ENCODE results near the gene PBX1.
"Not testable (repeated sequence)": the region's sequence is repeated elsewhere in the genome, so short reads cannot be mapped to it uniquely, and the experiment has no call there.

PBX1 gene

DNA sequence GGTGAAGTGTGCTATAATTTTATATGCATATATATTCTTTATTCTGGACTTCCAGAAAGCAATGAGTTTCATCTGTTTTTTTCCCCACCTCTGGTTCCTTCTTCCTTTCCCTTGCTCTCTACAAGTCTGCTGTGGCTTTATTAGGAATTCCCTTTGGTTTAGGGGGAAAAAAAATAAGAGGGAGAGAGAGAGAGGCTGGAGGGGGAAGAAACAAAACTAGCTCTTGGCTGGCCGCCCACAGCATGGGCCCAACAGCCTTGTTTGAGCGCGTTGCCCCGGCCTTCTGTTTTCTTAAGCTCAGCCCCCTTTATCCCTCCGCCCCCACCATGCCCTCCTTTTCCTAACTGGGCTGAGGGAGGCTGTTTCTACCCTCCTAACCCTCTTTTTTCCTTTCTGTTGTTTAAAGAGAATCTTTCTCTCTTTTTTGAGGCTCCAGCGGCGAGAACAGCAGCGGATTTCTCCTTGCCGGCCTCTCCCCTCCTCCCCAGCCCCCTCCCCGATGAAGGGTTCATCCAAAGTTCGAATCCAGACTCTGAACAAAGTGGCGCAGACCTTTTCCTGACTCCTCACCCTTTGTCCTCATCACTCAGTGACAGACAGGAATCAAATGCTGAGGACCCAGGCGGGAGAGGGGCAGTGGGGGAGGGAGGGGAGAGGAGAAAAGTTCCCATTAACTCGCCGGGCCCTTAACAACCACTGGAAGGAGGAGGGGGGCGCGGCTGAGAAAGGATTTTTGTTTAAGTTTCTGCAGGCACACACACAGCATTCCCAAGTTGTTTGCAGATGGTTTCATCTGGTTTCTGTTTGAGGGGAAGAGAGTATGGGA is 29.7 kb downstream of the PBX1 start:
- in situ Hi-C loops (cut with MboI; ENCODE audit: low sequenced_read_pairs) = no loop called here

DNA sequence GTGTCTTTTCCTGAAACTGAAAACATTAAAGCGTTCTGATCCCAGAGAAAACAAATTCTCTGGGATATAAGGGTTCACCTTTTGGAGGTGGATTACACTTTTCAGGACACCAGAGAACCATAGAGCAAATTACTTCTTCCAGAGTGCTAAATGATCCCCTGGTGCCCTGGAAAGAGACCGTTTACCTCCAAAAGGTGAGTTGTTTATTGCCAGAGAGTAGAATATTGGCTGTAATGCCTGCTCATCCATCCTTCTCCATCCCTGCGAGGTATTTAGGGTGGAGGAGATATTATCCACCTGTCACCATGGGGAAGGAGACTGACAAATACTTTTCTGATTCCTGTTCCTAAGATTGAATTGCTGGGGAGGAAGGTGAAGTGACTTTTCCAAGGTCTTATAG is 30.4 kb downstream of the PBX1 start:
- in situ Hi-C loops (cut with MboI; ENCODE audit: low sequenced_read_pairs) = no loop called here

DNA sequence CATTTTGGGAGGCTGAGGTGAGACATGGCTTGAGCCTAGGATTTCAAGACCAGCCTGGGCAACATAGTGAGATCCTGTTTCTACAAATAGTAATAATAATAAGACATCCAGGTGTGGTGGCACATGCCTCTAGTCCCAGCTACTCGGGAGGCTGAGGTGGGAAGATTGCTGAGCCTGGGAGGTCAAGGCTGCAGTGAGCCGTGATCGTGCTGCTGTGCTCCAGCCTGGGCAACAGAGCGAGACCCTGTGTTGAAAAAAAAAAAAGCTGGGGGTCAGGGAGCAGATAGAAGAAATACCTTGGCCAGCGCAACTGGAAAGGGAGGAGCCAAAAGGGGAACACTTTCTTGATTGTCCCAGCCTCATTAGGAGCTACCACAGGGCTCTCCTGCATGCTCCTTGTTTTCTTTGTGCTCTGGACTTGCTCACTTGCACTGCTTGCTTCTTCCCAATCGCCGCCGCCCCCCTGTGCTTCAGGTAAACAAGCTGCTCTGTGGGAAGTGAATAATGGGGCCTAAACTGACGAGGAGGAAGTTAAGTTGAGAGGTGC is 31.1 kb downstream of the PBX1 start:
- in situ Hi-C loops (cut with MboI; ENCODE audit: low sequenced_read_pairs) = no loop called here

DNA sequence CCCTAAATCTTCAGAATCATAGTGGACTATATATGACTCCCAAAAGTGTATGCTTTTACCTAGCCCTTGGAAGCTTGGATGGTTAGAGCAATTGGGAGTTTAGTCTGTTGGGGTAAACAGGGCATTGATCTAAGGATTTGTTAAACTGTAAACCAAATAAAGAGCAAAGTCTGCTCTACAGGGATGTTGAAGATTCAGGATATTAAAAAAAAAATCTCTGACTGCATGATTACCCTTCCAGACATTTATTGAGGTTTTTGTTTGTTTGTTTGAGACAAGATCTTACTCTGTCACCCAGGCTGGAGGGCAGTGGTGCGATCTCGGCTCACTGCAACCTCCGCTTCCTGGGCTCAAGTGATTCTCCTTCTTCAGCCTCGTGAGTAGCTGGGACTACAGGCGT is 31.6 kb downstream of the PBX1 start:
- in situ Hi-C loops (cut with MboI; ENCODE audit: low sequenced_read_pairs) = no loop called here

DNA sequence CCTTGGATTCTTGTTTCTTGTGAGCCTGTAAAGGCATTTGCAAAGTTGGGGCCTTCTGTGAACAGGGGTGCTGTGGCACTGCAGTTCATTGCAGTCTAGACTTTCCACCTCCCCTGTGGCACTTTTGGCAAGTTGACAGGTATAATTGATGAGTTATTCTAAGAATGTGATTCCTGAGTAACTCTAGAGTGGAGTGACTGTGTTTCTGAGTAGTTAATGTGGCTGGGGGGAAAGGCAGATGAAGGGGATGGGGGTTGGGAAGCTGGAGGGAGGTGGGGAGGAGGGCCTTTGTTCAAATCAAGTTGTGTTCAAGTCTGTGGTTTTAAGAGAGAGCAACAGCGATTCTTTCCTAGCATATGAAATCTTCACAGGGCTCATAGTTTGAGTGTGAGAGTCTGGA is 32.9 kb downstream of the PBX1 start:
- in situ Hi-C loops (cut with MboI; ENCODE audit: low sequenced_read_pairs) = no loop called here

DNA sequence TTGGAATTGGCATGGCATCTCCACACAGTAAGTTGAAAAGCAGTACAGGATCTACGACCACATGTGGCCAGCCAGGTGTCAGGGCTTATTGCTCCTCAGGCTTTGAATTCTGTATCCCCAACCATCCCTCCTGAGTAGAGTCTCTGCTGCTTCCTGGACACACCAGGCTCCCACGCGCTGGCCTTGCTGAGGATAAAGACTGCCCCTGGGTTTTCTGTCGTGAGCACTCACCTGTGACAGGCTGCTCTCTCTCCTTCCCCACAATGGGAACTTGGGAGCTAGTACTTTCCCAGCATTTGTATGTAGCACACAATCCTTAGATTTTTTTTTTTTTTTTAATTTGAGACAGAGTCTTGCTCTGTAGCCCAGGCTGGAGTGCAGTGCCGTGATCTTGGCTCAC is 33.6 kb downstream of the PBX1 start:
- in situ Hi-C loops (cut with MboI; ENCODE audit: low sequenced_read_pairs) = no loop called here

DNA sequence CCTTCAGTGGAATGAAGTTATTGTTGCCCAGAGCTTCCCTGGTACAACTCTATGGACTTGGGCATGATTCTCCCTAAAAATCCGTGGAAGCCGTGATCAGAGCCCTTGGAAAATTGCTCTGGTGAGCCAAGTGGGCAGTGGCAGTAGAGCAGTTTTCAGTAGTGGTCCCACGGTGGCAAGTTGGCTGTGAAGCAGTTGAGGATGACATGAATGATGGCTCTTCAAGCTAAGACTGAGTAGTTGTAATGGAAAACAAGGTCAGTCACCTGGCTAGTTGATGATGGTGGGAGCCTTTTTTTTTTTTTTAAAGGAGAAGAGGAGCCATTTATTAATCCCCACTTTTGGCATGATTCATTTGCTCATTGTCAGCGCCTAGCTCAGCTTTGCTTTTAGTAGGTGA is 36.2 kb downstream of the PBX1 start:
- in situ Hi-C loops (cut with MboI; ENCODE audit: low sequenced_read_pairs) = no loop called here

DNA sequence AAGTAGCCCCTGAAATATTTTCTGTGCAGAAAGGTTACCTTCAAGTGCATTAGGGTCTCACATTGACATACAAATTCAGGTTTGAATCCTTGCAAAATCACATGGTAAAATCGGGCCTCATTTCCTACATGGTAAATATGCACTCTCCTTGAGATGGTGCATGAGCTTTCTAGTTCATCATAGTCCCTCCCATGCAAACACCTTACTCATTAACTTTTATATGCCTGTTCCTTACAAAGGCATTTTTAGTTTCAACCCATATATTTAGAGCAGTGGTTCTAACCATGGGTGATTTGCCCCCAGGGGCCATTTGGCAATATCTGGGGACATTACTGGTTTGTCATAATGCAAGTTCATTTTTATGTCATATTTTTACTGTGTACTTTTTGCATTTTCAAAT is 37.2 kb downstream of the PBX1 start:
- in situ Hi-C loops (cut with MboI; ENCODE audit: low sequenced_read_pairs) = no loop called here

DNA sequence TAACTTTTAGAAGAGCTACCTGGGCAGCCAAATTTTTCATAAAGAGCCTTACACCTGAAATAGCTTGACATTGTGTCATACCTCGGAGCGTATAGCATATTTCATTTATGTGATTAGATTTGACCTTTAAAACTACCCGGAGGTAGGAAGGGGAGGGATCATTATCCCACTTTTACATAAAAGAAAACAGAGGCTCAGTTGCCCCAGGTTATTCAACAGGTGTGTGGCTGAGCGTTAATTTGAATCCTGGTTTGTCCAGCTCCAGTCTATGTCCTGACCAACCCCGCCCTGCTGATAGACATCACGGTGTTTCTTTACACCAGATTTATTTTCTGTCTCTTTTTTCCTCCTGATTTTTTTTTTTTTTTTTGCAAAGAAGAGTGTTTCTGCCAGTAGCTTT is 39.7 kb downstream of the PBX1 start:
- in situ Hi-C loops (cut with MboI; ENCODE audit: low sequenced_read_pairs) = no loop called here

DNA sequence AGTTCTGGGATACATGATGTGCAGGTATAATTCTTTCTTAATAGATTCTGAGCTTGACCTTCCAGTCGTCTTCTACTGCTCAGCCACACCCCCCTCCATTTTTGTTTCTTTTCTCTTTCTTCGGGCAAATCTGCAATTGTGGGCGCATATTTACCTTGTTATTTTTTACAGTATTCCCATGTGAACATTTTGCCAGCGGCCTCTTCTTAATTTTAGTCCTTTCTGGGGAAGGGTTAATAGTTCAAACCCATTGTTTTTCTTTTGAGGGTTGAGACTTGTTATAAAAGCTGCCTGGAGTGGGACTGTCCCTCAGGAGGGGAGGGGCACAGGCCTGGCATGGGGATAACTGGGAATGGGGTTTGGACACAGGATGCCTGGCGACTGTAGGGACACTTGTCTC is 40.3 kb downstream of the PBX1 start:
- in situ Hi-C loops (cut with MboI; ENCODE audit: low sequenced_read_pairs) = no loop called here

DNA sequence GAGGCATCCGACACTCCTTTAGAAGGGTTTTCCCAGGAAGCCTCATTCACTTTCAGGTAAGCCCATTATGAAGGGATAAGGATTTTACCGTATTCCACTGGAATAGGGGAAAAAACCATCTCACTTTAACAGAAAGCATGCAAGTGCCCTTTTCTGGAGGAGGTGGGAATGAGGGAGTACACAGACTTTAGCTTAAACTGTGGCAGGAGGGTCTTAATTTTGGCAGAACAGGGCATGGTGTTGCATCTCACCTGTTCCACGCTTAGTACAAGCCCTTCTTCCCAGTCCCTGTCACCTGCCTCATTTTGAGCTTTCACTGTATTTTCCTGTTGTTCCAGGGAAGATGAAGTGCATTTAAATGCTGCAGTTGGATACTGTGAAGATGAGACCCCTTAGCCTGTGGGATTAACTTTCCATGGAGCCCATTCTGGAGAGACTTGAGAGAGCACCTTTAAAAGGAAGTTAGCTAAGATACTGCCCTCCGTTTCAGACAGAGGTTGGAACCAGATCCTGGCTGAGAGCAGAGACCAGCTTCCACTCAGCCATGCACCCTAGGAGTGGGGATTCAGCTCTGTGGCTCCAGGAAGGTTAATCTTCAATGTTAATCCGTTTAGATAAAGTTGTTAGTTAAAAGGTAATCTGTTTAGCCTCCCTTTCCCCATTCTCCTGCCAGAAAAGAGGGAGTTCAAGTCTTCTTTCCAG is 42.6 kb downstream of the PBX1 start:
- in situ Hi-C loops (cut with MboI; ENCODE audit: low sequenced_read_pairs) = no loop called here

DNA sequence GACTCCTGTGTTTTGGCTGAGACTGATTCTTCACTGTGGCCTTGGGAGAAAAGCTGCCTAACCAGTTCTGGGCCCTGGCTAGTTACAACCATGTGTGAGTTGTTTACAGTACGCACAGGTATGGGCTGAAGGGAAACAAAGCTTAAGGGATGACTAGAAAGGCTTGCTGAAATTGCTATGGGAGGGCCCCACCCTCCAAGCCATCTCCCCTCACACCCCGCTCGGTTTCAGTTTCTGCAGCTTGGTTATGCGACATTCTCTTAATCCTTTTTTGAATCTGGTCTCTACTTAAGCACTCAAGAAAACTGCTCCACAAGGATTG is 43.1 kb downstream of the PBX1 start:
- in situ Hi-C loops (cut with MboI; ENCODE audit: low sequenced_read_pairs) = no loop called here

DNA sequence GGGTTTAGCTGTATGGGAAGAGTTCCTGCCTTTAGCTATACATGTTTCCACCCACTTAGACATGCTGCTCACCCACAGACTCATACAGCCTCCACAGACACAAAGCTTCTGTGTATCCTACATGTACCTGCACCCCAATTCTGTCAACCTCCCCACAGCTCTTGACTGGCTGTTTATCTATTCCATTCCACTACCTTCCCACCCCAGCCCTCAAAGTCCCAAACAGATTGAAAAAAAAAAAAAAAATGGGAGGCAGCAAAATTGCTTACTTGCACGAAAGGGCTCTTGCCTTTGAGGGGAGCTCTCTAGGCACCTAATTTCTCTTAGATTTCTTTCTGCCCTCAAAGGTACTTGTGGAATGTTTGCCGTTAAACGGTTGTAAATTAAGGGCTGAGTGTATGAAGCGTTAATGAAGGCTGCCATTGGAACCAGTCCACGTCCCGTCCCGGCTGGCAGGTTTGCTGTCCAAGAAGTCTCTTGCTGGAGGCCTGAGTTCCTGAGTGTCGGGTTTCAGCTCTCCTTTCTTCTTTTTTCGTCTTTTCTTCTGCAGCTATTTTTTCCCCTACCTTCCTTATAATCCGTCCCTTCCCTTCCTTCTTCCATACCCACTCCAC is 43.6 kb downstream of the PBX1 start:
- in situ Hi-C loops (cut with MboI; ENCODE audit: low sequenced_read_pairs) = no loop called here

DNA sequence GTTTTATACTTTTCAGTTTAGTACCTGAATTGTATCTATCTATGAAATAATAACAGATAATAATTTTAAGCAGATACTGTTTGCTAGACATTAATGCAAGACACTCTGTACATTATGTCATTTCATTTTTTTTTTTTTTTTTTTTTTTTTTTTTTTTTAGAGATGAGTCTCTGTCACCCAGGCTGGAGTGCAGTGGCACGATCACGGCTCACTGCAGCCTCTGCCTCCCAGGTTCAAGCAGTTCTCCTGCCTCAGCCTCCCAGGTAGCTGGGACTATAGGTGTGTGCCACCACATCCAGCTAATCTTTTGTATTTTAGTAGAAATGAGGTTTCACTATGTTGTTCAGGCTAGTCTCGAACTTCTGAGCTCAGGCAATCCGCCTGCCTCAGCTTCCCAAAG is 44.8 kb downstream of the PBX1 start:
- in situ Hi-C loops (cut with MboI; ENCODE audit: low sequenced_read_pairs) = not testable (repeated sequence)

DNA sequence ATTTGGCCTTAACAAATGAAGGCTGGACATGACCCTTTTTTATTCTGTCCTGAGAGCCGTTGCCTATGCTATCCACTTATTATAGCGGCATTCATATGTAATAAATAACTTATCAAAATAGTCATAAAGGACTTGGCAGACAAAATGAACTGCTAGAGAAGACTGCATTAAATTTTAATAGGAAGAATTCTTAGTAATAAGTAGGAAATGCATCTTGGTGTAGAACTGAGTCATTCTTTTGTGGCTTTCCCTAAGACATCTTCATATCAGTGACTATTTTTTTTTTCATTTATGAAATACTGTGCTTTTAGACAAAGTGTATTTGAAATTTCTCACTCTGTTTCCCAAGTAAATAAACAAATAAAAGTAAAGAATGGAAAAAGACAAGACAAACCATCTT is 45.6 kb downstream of the PBX1 start:
- in situ Hi-C loops (cut with MboI; ENCODE audit: low sequenced_read_pairs) = no loop called here

DNA sequence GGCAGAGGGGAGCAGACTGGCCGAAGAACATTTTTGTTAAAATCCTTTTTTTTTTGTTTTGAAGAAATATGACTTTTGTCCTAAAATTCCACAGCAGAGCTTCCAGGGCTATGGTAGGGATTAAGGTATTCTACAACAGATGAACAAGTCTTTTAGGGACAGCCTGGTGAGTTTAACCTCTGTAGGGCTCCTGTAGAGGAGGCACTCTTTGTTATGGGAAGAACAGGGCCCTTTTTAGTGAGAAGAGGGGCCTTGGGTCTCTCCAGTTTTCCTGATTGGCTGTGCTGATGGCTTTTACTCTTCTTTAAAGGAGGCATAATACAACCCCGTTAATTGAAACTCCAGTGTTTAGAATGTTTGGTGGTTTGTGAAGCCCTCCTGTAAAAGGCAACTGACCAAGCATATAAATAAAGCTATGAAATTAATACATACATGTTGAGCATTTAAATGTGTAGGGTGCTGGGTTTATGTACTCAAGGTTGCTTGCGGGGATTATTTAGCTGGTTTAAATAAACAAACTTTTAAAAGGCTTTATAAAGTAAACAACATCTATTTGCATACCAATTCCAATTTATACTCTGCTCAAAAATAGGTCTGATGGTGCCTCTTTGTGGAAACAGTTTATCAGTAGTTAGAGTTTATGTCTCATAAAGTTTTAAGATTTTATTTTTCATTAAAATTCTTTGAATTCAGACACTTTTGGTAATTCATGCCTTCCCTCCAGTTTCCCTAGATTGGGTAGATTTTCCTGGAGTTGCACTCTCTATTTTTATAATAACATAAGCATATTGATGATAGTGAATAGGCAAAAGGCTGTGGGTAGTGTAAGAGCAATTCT is 46.5 kb downstream of the PBX1 start:
- in situ Hi-C loops (cut with MboI; ENCODE audit: low sequenced_read_pairs) = no loop called here

DNA sequence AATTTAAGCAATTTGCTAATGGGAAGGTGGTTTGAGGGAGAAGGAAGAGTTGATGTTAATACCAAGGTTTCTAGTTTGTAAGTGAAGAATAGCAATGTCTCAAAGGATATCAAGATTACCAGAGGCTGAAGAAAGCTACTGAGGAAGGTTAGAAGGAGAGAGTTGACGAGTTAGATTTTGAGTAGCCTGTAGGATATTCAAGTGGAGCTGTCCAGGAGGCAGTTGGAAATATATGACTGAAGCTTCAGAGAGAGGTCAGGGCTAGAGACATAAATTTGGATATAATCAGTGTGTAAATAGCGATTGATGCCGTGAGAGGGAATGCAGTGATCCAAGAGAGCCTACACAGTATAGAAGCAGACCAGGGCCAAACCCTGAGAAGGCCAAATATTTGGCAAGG is 48.4 kb downstream of the PBX1 start:
- in situ Hi-C loops (cut with MboI; ENCODE audit: low sequenced_read_pairs) = no loop called here

DNA sequence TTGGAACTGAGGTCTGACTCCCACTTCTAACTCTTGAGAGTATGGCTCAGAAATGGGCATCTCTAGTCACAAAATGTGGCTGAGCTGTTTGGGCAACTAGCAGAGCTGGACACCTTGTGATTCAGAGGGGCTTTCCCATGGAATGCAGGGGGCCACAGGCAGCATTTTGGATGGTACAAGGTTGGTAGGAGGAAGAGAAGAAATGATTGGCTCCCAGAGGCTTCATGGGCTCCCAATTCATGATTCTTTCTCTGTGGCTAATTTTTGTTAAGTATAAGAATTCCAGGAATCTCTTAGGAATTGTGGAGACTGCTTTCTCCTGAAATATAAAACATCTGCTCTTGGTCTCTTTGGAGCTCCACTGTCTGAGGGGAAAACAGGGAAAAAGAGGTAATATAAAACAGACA is 49.7 kb downstream of the PBX1 start:
- in situ Hi-C loops (cut with MboI; ENCODE audit: low sequenced_read_pairs) = no loop called here

DNA sequence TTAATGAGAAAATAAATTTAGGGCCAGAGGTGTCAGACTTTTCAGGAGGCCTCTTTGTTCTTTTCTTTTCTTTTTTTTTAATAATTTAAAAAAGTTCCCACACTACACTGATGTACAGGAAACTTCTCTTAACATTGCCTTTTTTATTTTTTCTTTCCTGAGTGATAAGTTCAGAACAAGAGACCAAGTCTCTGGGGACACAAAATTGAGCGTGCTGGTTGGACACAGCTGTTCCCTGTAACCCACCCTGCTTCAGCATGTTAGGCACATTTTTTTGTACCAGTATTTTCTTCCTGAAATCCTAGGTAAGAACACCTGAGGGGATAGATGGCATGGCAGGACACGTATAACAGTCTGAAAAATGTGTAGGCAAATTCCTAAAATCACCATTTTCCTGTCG is 50.1 kb downstream of the PBX1 start:
- in situ Hi-C loops (cut with MboI; ENCODE audit: low sequenced_read_pairs) = no loop called here

DNA sequence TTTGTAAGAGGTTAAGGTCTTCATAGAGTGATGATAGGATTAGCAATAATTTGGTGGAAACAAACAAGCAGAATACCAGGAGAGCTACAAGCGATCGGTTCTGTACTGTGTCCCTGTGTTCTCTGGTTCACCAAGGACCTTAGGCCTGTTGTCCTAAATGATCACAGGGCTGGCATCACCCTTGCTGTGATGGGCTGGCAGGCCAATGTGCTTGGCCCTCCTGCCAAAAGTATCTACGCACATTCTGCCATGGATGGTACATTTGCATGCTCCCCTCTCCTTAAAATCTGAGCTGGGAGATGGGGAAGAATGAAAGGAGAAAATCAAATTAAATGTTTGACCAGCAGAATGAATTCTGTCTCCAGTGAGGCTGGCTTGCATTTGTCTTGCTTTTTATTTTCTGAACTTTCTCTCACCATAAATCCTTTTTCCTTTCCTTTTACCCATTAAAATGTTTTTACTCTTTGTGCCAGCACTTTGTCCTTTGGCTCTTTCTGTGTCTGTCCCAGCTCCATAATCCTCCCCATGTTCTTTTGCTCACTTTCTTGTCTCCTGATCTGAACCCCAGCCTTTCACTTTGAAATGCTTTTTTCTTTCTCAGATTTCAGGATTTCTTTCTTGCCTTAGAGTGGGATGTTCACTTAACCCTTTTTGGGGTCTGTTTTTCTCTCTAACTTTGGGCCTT is 51.7 kb downstream of the PBX1 start:
- in situ Hi-C loops (cut with MboI; ENCODE audit: low sequenced_read_pairs) = no loop called here

Measured in HL-60/S4 treated with retinoic acid at 250 ng/mL for 4 days and 3 days (cell line).